Lower leg skin (tissue), 4 donors: ENCODE results near the gene RALGAPA2. TPM values are rescaled to one million over a fixed set of nuclear protein-coding genes. Genes with fewer than 3 reads are reported as not detected.

Experiments
- DNase-seq, 2 donors: peaks; one replicate each; pipeline ENCODE4 v3.0.0-alpha.2; 2019; ENCODE audit warnings: low spot score in 2 of 2
- H3K4me3 ChIP-seq: fragments of 200-600 bp; sonication (generic); 2 replicates; pipeline ENCODE4 v1.5.1; 2017; ENCODE audit warnings: mild to moderate bottlenecking, low read depth; ENCODE audit not compliant: poor library complexity, severe bottlenecking
- CTCF ChIP-seq, 3 donors: fragments of 450-650 bp; IDR thresholded peaks; one replicate each; pipeline ENCODE4 v1.5.1; 2016; ENCODE audit warnings: antibody characterized with exemption in 3 of 3, mild to moderate bottlenecking in 3 of 3, moderate library complexity in 2 of 3
- POLR2A ChIP-seq, 2 donors: fragments of 450-650 bp; IDR thresholded peaks; one replicate each; pipeline ENCODE4 v1.6.1; 2016 to 2017; ENCODE audit warnings: antibody characterized with exemption in 2 of 2, mild to moderate bottlenecking in 1 of 2, moderate library complexity in 1 of 2
- WGBS, 2 donors: methylation state at CpG; one replicate each; pipeline ENCODE4 v1.1.5; 2018; 5-methylcytosine and 5-hydroxymethylcytosine counted together
- intact Hi-C: fragments of 100-400 bp; cut with DNase I; formaldehyde crosslinking; loops from one replicate; pipeline ENCODE4 v1.15.0; 2023; ENCODE audit warnings: low total_unique reads
- total RNA-seq, 4 donors: library from RNA; depleted of rRNA; stranded (reverse); fragments of >200 nt; gene quantifications; one replicate each; pipeline ENCODE4 v1.1.0, GENCODE V29; 2016

RALGAPA2 gene
- total RNA-seq, 4 donors from 2014 or later, result 56.1 to 78.8 (median 60.8) TPM

- DNase-seq, result no peak
- no peak overlapping the region for H3K4me3 ChIP-seq
- WGBS, 2 donors, result 75 to 84% methylated on average over 5 of the region's 5 CpGs
- intact Hi-C loops, result no loop called here
- TF ChIP-seq CTCF (IDR thresholded peaks at IDR 0.05), result no peak
Observed at GRCh38 chr20:20425823-20426654, 286.4 kb downstream of the RALGAPA2 start.

GRCh38 chr20:20423117-20423516, 289.3 kb downstream of the RALGAPA2 start:
- intact Hi-C loops, result no loop called here
- no peak for DNase-seq
- WGBS, 2 donors, result 89 to 100% methylated on average over 1 of the region's 1 CpG
- H3K4me3 ChIP-seq, result no peak overlapping the region
- TF ChIP-seq POLR2A (IDR thresholded peaks at IDR 0.05), result no peak
- no peak for TF ChIP-seq CTCF (IDR thresholded peaks at IDR 0.05)

- no peak for TF ChIP-seq CTCF (IDR thresholded peaks at IDR 0.05)
- no peak for TF ChIP-seq POLR2A (IDR thresholded peaks at IDR 0.05)
- H3K4me3 ChIP-seq, result no peak overlapping the region
- 91 to 96% methylated on average over 8 of the region's 8 CpGs for WGBS, 2 donors
- intact Hi-C loops, result no loop called here
- no peak for DNase-seq
Observed at GRCh38 chr20:20417876-20418676, 294.4 kb downstream of the RALGAPA2 start.

GRCh38 chr20:20415321-20415720, 297.1 kb downstream of the RALGAPA2 start:
- no peak for DNase-seq
- intact Hi-C loops, result no loop called here
- WGBS, 2 donors, result 85 to 92% methylated on average over 1 of the region's 1 CpG

GRCh38 chr20:20414640-20415220, 297.7 kb downstream of the RALGAPA2 start:
- H3K4me3 ChIP-seq, result no peak overlapping the region
- TF ChIP-seq CTCF (IDR thresholded peaks at IDR 0.05), result no peak
- TF ChIP-seq POLR2A (IDR thresholded peaks at IDR 0.05), result no peak
- 69 to 73% methylated on average over 5 of the region's 5 CpGs for WGBS, 2 donors
- intact Hi-C loops, result no loop called here
- no peak for DNase-seq

More at GRCh38 chr20:20415321-20415720, 297.1 kb downstream of the RALGAPA2 start:
- TF ChIP-seq POLR2A (IDR thresholded peaks at IDR 0.05) (no peak), CTCF (IDR thresholded peaks at IDR 0.05) (no peak)
- no peak overlapping the region for H3K4me3 ChIP-seq
